Astrocyte (in vitro differentiated cells and primary cell): ENCODE results near the gene CADM4. TPM values are rescaled to one million over a fixed set of nuclear protein-coding genes. Genes with fewer than 3 reads are reported as not detected.

Experiments used
- DNase-seq: peaks from one replicate; pipeline ENCODE4 v3.0.0-alpha.2; 2010; ENCODE audit warnings: low read depth
- FAIRE-seq: peaks from 2 replicates; lab custom pipeline; 2011; peaks lifted over from hg19 to GRCh38; lab: Jason Lieb, UNC
- H2AFZ ChIP-seq: 2 replicates; pipeline ENCODE4 v1.6.0; 2012; ENCODE audit warnings: low read depth, low read length, inconsistent platforms
- H3K27ac ChIP-seq: 2 replicates; pipeline ENCODE4 v1.5.1; 2011; ENCODE audit warnings: low read depth, low read length, inconsistent platforms
- H3K27me3 ChIP-seq: 2 replicates; pipeline ENCODE4 v1.6.0; 2011; ENCODE audit warnings: low read length, inconsistent platforms; ENCODE audit not compliant: insufficient read depth
- H3K36me3 ChIP-seq: 2 replicates; pipeline ENCODE4 v1.5.1; 2011; ENCODE audit warnings: low read length, inconsistent platforms; ENCODE audit not compliant: insufficient read depth
- H3K4me1 ChIP-seq: 2 replicates; pipeline ENCODE4 v1.5.1; 2011; ENCODE audit warnings: low read length, inconsistent platforms; ENCODE audit not compliant: insufficient read depth
- H3K4me2 ChIP-seq: 2 replicates; pipeline ENCODE4 v1.6.0; 2012; ENCODE audit warnings: low read length, inconsistent platforms
- H3K4me3 ChIP-seq: 2 replicates; pipeline ENCODE4 v1.5.1; 2011; ENCODE audit warnings: low read depth, mild to moderate bottlenecking, low read length, inconsistent platforms; ENCODE audit not compliant: insufficient read depth
- H3K79me2 ChIP-seq: 2 replicates; pipeline ENCODE4 v1.6.0; 2012; ENCODE audit warnings: mild to moderate bottlenecking, low read length, inconsistent platforms; ENCODE audit not compliant: insufficient read depth
- H3K9ac ChIP-seq: 2 replicates; pipeline ENCODE4 v1.6.0; 2012; ENCODE audit warnings: mild to moderate bottlenecking, low read length, inconsistent platforms
- H3K9me3 ChIP-seq: 2 replicates; pipeline ENCODE4 v1.5.1; 2012; ENCODE audit warnings: low read depth, mild to moderate bottlenecking, low read length, inconsistent platforms; ENCODE audit not compliant: insufficient read depth
- H4K20me1 ChIP-seq: 2 replicates; pipeline ENCODE4 v1.6.0; 2012; ENCODE audit warnings: low read length, inconsistent platforms; ENCODE audit not compliant: insufficient read depth
- H3K27ac Mint-ChIP-seq: one replicate; pipeline ENCODE4 v1.8.0; 2021; ENCODE audit warnings: mild to moderate bottlenecking, mixed read lengths; ENCODE audit not compliant: unreplicated experiment
- H3K27me3 Mint-ChIP-seq: one replicate; pipeline ENCODE4 v1.8.0; 2021; ENCODE audit warnings: low read depth, mixed read lengths; ENCODE audit not compliant: unreplicated experiment
- H3K36me3 Mint-ChIP-seq: one replicate; pipeline ENCODE4 v1.8.0; 2021; ENCODE audit warnings: low read depth, mixed read lengths; ENCODE audit not compliant: unreplicated experiment
- H3K4me1 Mint-ChIP-seq: one replicate; pipeline ENCODE4 v1.8.0; 2021; ENCODE audit warnings: low read depth, mixed read lengths; ENCODE audit not compliant: unreplicated experiment
- H3K4me3 Mint-ChIP-seq: one replicate; pipeline ENCODE4 v1.8.0; 2021; ENCODE audit warnings: mild to moderate bottlenecking, moderate library complexity, mixed read lengths; ENCODE audit not compliant: unreplicated experiment
- H3K9me3 Mint-ChIP-seq: one replicate; pipeline ENCODE4 v1.8.0; 2021; ENCODE audit warnings: mild to moderate bottlenecking, mixed read lengths; ENCODE audit not compliant: unreplicated experiment
- EZH2 ChIP-seq: IDR thresholded peaks from 2 replicates; pipeline ENCODE4 v1.6.1; 2012; ENCODE audit warnings: mild to moderate bottlenecking, low read length, inconsistent platforms; ENCODE audit not compliant: insufficient read depth
- total RNA-seq: library from RNA; stranded (reverse); gene quantifications from 2 replicates; pipeline ENCODE4 v1.2.1, GENCODE V29; 2021
- TF ChIP-seq, protein P1 (sequence below): IDR thresholded peaks from 2 replicates; pipeline ENCODE4 v1.5.1; 2011; ENCODE audit warnings: low read depth, mild to moderate bottlenecking, inconsistent platforms, low read length, moderate library complexity; ENCODE audit not compliant: insufficient read depth

CADM4 gene
- total RNA-seq, 1 donor from 2014 or later, result 52.1 TPM

DNA sequence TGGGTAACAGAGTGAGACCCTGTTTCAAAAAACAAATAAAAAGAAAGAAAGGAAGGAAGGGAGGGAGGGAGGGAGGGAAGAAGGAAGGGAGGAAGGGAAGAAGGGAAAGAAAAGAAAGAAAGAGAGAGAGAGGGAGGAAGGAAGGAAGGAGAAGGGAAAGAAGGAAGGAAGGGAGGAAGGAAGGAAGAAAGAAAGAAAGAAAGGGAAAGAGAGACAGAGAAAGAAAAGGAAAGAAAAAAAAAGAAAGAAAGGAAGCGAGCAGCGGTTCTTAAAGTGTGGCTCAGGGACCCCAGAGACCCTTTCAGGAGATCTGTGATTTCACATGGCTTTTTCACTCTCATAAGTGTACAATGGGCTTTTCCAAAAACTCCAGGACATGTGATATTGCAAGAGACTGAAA, 9.9 kb upstream of the CADM4 start:
- Histone ChIP-seq H3K27me3 (no peaks in the 10 kb centered on the region), H3K4me1 (no peaks in the 10 kb centered on the region), H3K4me2 (no peak overlapping the region), H2AFZ (no peak overlapping the region), H4K20me1 (peaks cover 41% of the 10 kb centered on the region), H3K9ac (no peak overlapping the region), H3K79me2 (peaks cover 4% of the 10 kb centered on the region), H3K9me3 (no peaks in the 10 kb centered on the region), H3K4me3 (no peak overlapping the region), H3K27ac (no peak overlapping the region), H3K36me3 (peaks cover 48% of the 10 kb centered on the region)
- FAIRE-seq (no peak), DNase-seq (no peak)
- H3K4me3 Mint-ChIP-seq, result no peak overlapping the region
- no peaks in the 10 kb centered on the region for H3K27me3 Mint-ChIP-seq
- H3K4me1 Mint-ChIP-seq, result no peaks in the 10 kb centered on the region
- H3K36me3 Mint-ChIP-seq, result peaks cover 21% of the 10 kb centered on the region
- peaks cover 4% of the 10 kb centered on the region for H3K9me3 Mint-ChIP-seq
- TF ChIP-seq, protein P1, sequence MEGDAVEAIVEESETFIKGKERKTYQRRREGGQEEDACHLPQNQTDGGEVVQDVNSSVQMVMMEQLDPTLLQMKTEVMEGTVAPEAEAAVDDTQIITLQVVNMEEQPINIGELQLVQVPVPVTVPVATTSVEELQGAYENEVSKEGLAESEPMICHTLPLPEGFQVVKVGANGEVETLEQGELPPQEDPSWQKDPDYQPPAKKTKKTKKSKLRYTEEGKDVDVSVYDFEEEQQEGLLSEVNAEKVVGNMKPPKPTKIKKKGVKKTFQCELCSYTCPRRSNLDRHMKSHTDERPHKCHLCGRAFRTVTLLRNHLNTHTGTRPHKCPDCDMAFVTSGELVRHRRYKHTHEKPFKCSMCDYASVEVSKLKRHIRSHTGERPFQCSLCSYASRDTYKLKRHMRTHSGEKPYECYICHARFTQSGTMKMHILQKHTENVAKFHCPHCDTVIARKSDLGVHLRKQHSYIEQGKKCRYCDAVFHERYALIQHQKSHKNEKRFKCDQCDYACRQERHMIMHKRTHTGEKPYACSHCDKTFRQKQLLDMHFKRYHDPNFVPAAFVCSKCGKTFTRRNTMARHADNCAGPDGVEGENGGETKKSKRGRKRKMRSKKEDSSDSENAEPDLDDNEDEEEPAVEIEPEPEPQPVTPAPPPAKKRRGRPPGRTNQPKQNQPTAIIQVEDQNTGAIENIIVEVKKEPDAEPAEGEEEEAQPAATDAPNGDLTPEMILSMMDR, result no peak
- no peak for TF ChIP-seq EZH2
- no peak overlapping the region for H3K27ac Mint-ChIP-seq

DNA sequence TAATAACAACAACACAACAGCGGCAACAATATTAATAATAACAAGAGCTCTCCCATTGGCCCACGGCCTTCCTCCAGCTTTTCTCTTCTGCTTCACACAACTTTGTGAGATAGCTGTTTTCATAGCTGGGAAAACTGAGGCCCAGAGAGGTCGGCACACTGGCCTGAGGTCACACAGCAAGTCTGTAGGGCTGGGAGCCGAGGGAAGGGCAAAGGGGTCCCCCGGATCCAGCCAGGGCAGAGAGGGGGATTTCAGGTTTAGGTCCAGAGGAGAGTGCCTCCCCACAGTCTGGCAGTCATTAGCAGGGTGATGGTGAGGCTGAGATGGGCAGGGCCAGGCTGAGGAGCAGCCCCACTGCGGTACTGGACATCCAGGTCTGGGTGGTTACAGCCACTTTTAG, 9.0 kb upstream of the CADM4 start:
- H3K9ac ChIP-seq, result no peak overlapping the region
- FAIRE-seq, result no peak

GRCh38 chr19:43644181-43644580, 4.5 kb upstream of the CADM4 start:
- H3K9me3 Mint-ChIP-seq, result peaks cover 4% of the 10 kb centered on the region
- TF ChIP-seq EZH2, result no peak
- TF ChIP-seq, protein P1, result no peak

More for the DNA sequence above, 9.0 kb upstream of the CADM4 start:
- no peaks in the 10 kb centered on the region for H3K9me3 ChIP-seq
- no peak overlapping the region for H3K27ac ChIP-seq
- no peak for DNase-seq
- peaks cover 4% of the 10 kb centered on the region for H3K9me3 Mint-ChIP-seq
- no peaks in the 10 kb centered on the region for H3K27me3 ChIP-seq
- no peaks in the 10 kb centered on the region for H3K4me1 Mint-ChIP-seq
- peaks cover 43% of the 10 kb centered on the region for H3K36me3 ChIP-seq
- H3K4me2 ChIP-seq, result no peak overlapping the region
- H3K79me2 ChIP-seq, result peaks cover 4% of the 10 kb centered on the region
- no peak overlapping the region for H3K27ac Mint-ChIP-seq
- H3K27me3 Mint-ChIP-seq, result no peaks in the 10 kb centered on the region
- H3K4me3 Mint-ChIP-seq, result no peak overlapping the region
- peaks cover 21% of the 10 kb centered on the region for H3K36me3 Mint-ChIP-seq
- no peak overlapping the region for H3K4me3 ChIP-seq
- peaks cover 36% of the 10 kb centered on the region for H4K20me1 ChIP-seq
- TF ChIP-seq, protein P1, result no peak
- TF ChIP-seq EZH2, result no peak
- H2AFZ ChIP-seq, result no peak overlapping the region
- H3K4me1 ChIP-seq, result no peaks in the 10 kb centered on the region

More at GRCh38 chr19:43644181-43644580, 4.5 kb upstream of the CADM4 start:
- no peaks in the 10 kb centered on the region for H3K4me1 Mint-ChIP-seq
- peaks cover 7% of the 10 kb centered on the region for H3K4me1 ChIP-seq
- no peak overlapping the region for H3K4me3 ChIP-seq
- peaks cover 10% of the 10 kb centered on the region for H4K20me1 ChIP-seq
- H3K27ac Mint-ChIP-seq, result no peak overlapping the region
- peaks cover 3% of the 10 kb centered on the region for H3K27me3 ChIP-seq
- no peaks in the 10 kb centered on the region for H3K9me3 ChIP-seq
- H3K27ac ChIP-seq, result no peak overlapping the region
- no peak overlapping the region for H2AFZ ChIP-seq
- H3K79me2 ChIP-seq, result no peaks in the 10 kb centered on the region
- H3K9ac ChIP-seq, result no peak overlapping the region
- peaks cover 16% of the 10 kb centered on the region for H3K36me3 Mint-ChIP-seq
- H3K27me3 Mint-ChIP-seq, result peaks cover 8% of the 10 kb centered on the region
- H3K4me3 Mint-ChIP-seq, result peak overlapping the region; percentile 24
- DNase-seq (no peak), FAIRE-seq (no peak)
- H3K36me3 ChIP-seq, result peaks cover 18% of the 10 kb centered on the region
- no peak overlapping the region for H3K4me2 ChIP-seq
